AG04450 (cell line): ENCODE measurements around the gene C10orf90. TPM values are rescaled to one million over a fixed set of nuclear protein-coding genes. Genes with fewer than 3 reads are reported as not detected.
"Not testable (repeated sequence)": the region's sequence is repeated elsewhere in the genome, so short reads cannot be mapped to it uniquely, and the experiment has no call there.

ENCODE experiments used
- CTCF ChIA-PET: fragments of 300-600, 350-600 bp; formaldehyde crosslinking; extraction: SDS; loops from one replicate; lab custom pipeline; 2022; ENCODE audit warnings: antibody characterized with exemption, inconsistent platforms; lab: Charles Lee
- POLR2A ChIA-PET: fragments of 350-600 bp; formaldehyde crosslinking; extraction: SDS; loops from one replicate; lab custom pipeline; 2021; ENCODE audit warnings: antibody characterized with exemption, inconsistent platforms; lab: Yijun Ruan, JAX
- DNase-seq: peaks from one replicate; pipeline ENCODE4 v3.0.0-alpha.2; 2011; ENCODE audit warnings: low read depth, low spot score
- H3K27ac ChIP-seq: one replicate; pipeline ENCODE4 v1.5.1; 2012; ENCODE audit warnings: low read depth, low read length, control low read depth
- H3K27me3 ChIP-seq: one replicate; pipeline ENCODE4 v1.6.0; 2012; ENCODE audit warnings: low read length; ENCODE audit not compliant: control insufficient read depth, insufficient read depth
- H3K4me3 ChIP-seq: 2 replicates; pipeline ENCODE4 v1.5.1; 2011; ENCODE audit warnings: mild to moderate bottlenecking, low read depth, low read length, control low read depth
- H3K9me3 ChIP-seq: 2 replicates; pipeline ENCODE4 v1.5.1; 2012; ENCODE audit warnings: low read length; ENCODE audit not compliant: control insufficient read depth, insufficient read depth
- polyA plus RNA-seq: library from polyadenylated mRNA; depleted of rRNA; stranded (reverse); fragments of >200 nt; gene quantifications from 2 replicates; pipeline ENCODE4 v1.2.3, GENCODE V29; 2011
- TF ChIP-seq, protein P1 (sequence below): IDR thresholded peaks from 2 replicates; pipeline ENCODE4 v1.5.1; 2011; ENCODE audit warnings: low read depth, low read length, control low read depth, inconsistent platforms

C10orf90 gene
- polyA plus RNA-seq, 1 experiment, result 0.10 TPM

DNA sequence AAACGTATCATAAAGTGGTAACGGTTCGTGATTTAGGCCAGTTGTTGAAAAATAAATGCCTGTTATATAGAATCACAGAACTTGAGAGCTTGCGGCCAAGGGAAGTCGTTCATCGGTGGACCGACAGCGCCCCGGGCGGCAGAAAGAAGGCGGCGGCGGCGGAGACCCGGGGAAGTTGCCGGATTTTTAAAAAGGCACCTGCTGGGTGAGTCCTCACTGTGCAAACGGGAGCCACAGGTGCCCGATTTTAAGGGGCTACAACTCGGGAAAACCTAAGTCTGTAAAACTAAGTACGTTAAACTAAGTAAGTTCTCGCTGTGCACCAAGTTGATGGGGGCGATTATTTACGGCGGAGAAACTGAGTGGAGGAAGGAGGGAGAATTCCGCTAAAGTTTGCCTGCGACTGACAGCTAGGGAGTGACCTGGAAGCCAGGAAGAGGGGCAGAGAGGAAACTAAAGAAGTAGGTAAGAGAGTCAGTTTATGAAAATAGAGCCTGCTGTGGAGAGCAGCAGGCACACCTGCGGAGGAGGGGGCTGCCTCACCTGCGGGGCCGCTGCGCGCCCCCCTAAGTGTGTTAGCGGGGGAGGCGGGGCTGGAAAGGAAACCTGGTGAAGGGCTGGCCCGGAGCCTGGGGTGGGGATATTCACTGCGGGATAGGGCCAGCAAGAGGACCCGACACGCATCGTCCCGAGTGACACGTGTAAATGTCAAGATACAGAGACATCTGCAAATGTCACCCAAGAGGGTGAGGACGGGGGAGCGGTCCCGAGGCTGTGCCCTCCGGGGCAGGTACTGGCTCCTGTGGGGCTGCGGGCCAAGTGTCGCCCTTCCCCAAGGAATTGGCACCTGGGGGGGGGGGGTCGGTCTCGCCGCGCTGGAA is 283.2 kb downstream of the C10orf90 start:
- ChIA-PET POLR2A (interaction anchor here (0.8 to 1.3 kb wide), 3 partner anchors 134 to 211 kb away, joined by 4 to 10 read pairs (median 5); no protein-coding TSS in a partner anchor), CTCF (interaction anchor here (0.6 to 2.7 kb wide), 21 partner anchors 8 to 518 kb away, joined by 3 to 21 read pairs (median 3); no protein-coding TSS in a partner anchor)
- H3K27ac ChIP-seq, result peak overlapping the region; percentile 31
- H3K27me3 ChIP-seq, result no peaks in the 10 kb centered on the region
- H3K4me3 ChIP-seq, result peak overlapping the region; percentile 65
- no peak for DNase-seq
- peaks cover 2% of the 10 kb centered on the region for H3K9me3 ChIP-seq
- TF ChIP-seq, protein P1, sequence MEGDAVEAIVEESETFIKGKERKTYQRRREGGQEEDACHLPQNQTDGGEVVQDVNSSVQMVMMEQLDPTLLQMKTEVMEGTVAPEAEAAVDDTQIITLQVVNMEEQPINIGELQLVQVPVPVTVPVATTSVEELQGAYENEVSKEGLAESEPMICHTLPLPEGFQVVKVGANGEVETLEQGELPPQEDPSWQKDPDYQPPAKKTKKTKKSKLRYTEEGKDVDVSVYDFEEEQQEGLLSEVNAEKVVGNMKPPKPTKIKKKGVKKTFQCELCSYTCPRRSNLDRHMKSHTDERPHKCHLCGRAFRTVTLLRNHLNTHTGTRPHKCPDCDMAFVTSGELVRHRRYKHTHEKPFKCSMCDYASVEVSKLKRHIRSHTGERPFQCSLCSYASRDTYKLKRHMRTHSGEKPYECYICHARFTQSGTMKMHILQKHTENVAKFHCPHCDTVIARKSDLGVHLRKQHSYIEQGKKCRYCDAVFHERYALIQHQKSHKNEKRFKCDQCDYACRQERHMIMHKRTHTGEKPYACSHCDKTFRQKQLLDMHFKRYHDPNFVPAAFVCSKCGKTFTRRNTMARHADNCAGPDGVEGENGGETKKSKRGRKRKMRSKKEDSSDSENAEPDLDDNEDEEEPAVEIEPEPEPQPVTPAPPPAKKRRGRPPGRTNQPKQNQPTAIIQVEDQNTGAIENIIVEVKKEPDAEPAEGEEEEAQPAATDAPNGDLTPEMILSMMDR, result peak; percentile 85

DNA sequence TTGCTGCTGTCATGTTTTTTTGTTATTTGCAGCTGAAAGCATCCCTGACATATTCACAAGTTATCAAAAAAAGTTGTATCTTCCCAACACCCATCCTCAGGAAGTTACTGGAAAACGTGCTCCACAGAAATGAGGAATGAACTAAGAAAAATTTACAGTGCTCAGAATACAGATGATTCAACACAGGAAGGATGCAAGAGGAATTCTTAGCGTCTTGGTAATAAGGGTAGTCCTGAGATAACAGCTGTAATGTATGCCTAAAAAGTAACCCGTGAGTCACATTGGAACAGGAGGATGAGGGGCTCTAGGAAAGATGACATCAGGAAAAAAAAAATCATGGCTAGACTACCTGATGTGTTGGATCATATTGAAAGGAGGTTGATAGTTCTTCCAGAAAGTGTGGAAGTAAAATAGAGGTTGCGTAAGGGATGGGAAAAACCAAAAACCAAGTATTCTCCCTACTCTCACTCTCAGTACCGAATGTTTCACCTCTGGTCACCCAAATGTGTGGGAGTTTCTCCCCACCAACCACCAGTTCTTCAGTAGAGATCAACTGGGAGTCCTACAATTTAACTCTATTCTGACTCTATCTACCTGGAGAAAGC is 286.1 kb downstream of the C10orf90 start:
- peak overlapping the region; percentile 73 for H3K27ac ChIP-seq
- ChIA-PET POLR2A (interaction anchor here (1.3 kb wide), 1 partner anchor 131 kb away, joined by 4 read pairs; no protein-coding TSS in a partner anchor), CTCF (interaction anchor here (0.6 to 2.4 kb wide), 6 partner anchors 119 to 450 kb away, joined by 3 to 15 read pairs (median 9); no protein-coding TSS in a partner anchor)
- TF ChIP-seq, protein P1, result no peak
- peaks cover 2% of the 10 kb centered on the region for H3K9me3 ChIP-seq
- H3K27me3 ChIP-seq, result no peaks in the 10 kb centered on the region
- H3K4me3 ChIP-seq, result no peak overlapping the region
- peak; percentile 69 for DNase-seq

DNA sequence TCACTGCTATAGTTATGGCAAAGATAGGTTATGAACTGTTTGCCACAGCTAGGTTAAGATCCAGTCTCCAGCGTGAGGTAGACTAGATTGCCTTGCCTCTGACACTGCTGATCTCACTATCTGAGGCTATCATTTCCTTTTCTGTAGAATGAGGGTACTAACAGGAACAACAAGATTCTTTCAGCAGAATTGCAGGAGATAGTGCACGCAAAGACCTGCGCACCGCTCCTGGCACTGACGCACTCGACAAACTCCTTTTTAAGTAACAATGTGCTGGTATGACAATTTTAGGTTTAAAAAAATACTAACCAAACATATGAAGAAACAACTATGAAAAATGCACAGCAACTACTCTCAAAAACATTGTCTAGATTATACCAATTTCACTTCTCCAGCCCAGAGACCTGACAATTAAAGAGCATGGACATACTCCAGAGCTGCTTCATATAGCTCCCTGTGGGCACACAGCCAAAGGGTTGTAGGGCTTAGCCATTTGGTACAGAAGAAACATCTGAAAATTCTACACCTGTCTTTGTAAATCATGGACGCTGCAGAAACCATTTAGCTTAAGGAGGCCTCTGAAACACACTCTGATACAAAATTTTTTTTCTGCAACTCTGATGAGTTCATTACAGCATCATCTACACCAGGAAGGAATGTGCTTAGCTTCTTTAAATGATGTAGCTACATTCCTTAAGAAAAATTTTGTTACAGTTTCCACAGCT is 290.0 kb downstream of the C10orf90 start:
- Histone ChIP-seq H3K27ac (no peak overlapping the region), H3K27me3 (no peaks in the 10 kb centered on the region), H3K9me3 (peaks cover 5% of the 10 kb centered on the region; the same call in 1 of the 2 replicates), H3K4me3 (no peak overlapping the region)
- TF ChIP-seq, protein P1, result no peak
- ChIA-PET POLR2A (interaction anchor here (0.7 kb wide), 1 partner anchor 376 kb away, joined by 3 read pairs; no protein-coding TSS in a partner anchor), CTCF (no interaction called here)
- DNase-seq, result no peak

DNA sequence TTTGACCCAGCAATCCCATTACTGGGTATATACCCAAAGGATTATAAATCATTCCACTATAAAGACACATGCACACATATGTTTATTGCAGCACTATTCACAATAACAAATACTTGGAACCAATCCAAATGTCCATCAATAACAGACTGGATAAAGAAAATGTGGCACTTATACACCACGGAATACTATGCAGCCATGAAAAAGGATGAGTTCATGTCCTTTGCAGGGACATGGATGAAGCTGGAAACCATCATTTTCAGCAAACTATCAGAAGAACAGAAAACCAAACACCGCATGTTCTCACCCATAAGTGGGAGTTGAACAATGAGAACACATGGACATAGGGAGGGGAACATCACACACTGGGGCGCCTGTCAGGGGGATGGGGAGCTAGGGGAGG is 291.3 kb downstream of the C10orf90 start:
- H3K27ac ChIP-seq, DNase-seq, H3K4me3 ChIP-seq, H3K9me3 ChIP-seq, POLR2A ChIA-PET, H3K27me3 ChIP-seq, CTCF ChIA-PET: not testable (repeated sequence)

DNA sequence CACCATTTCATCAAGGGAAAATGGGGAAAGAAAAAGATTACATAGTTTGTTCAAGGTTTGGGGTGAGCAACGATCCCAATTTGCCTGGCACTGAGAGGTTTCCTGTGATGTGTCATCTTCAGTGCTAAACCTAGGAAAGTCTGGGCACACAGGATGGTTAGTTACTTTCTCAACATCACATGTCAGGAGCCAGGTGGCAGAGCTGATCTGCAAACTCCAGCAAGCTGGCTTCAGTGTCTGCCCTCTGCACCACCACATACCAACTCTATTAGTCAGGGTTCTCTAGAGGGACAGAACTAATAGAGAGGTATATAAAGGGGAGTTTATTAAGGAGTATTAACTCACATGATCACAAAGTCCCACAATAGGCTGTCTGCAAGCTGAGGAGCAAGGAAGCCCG is 293.5 kb downstream of the C10orf90 start:
- H3K27me3 ChIP-seq, result no peaks in the 10 kb centered on the region
- CTCF ChIA-PET, result no interaction called here
- POLR2A ChIA-PET, result no interaction called here
- no peak for DNase-seq
- peaks cover 2% of the 10 kb centered on the region; the same call in 1 of the 2 replicates for H3K9me3 ChIP-seq
- H3K27ac ChIP-seq, result no peak overlapping the region
- TF ChIP-seq, protein P1, result no peak
- H3K4me3 ChIP-seq, result no peak overlapping the region
